Panc1 (cell line): ENCODE results near the gene RPS19BP1.

Experiments used
- POLR2AphosphoS5 ChIP-seq: IDR thresholded peaks from 2 replicates; pipeline ENCODE4 v1.6.1; 2012; ENCODE audit warnings: mild to moderate bottlenecking, low read depth, low read length, moderate library complexity
- SIN3A ChIP-seq: IDR thresholded peaks from 2 replicates; pipeline ENCODE4 v1.6.1; 2012; ENCODE audit warnings: low read depth, mild to moderate bottlenecking, low read length, moderate library complexity, borderline replicate concordance; ENCODE audit not compliant: insufficient read depth
- TCF7L2 ChIP-seq: IDR thresholded peaks from 2 replicates; pipeline ENCODE4 v1.6.1; 2011; ENCODE audit warnings: mild to moderate bottlenecking, low read depth, low read length, inconsistent platforms
- TF ChIP-seq, protein P1 (sequence below): fragments of 450-650 bp; IDR thresholded peaks from 2 replicates; pipeline ENCODE4 v1.5.1; 2017; ENCODE audit warnings: mild to moderate bottlenecking
- TF ChIP-seq, protein P2 (sequence below), 2 experiments: IDR thresholded peaks; 2 replicates each; pipeline ENCODE4 v1.6.1; 2011 to 2012; ENCODE audit warnings: low read depth in 2 of 2, control low read depth in 1 of 2, low read length in 1 of 2, mild to moderate bottlenecking in 1 of 2, moderate library complexity in 1 of 2; ENCODE audit not compliant: insufficient read depth in 1 of 2

DNA sequence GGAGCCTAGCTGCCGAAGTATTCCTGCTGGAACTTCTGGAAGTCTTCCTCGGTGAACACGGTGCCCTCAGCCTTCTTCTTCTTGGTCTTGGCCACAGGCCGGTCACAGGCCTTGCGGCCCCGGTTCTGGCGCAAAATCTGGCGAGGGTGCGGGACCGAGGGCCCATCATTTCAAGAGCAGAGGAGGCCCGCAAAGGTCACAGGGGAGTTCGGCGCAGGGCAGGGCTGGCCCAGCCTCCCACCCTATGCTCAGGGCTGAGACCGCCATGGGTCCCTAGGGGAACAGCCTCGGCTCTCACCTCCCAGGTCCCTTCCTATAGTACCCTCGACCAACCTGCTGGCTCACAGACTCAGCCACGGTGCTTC, 3.1 kb downstream of the RPS19BP1 start:
- TF ChIP-seq, protein P1, sequence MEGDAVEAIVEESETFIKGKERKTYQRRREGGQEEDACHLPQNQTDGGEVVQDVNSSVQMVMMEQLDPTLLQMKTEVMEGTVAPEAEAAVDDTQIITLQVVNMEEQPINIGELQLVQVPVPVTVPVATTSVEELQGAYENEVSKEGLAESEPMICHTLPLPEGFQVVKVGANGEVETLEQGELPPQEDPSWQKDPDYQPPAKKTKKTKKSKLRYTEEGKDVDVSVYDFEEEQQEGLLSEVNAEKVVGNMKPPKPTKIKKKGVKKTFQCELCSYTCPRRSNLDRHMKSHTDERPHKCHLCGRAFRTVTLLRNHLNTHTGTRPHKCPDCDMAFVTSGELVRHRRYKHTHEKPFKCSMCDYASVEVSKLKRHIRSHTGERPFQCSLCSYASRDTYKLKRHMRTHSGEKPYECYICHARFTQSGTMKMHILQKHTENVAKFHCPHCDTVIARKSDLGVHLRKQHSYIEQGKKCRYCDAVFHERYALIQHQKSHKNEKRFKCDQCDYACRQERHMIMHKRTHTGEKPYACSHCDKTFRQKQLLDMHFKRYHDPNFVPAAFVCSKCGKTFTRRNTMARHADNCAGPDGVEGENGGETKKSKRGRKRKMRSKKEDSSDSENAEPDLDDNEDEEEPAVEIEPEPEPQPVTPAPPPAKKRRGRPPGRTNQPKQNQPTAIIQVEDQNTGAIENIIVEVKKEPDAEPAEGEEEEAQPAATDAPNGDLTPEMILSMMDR: peak; percentile 69
- TF ChIP-seq, protein P2, sequence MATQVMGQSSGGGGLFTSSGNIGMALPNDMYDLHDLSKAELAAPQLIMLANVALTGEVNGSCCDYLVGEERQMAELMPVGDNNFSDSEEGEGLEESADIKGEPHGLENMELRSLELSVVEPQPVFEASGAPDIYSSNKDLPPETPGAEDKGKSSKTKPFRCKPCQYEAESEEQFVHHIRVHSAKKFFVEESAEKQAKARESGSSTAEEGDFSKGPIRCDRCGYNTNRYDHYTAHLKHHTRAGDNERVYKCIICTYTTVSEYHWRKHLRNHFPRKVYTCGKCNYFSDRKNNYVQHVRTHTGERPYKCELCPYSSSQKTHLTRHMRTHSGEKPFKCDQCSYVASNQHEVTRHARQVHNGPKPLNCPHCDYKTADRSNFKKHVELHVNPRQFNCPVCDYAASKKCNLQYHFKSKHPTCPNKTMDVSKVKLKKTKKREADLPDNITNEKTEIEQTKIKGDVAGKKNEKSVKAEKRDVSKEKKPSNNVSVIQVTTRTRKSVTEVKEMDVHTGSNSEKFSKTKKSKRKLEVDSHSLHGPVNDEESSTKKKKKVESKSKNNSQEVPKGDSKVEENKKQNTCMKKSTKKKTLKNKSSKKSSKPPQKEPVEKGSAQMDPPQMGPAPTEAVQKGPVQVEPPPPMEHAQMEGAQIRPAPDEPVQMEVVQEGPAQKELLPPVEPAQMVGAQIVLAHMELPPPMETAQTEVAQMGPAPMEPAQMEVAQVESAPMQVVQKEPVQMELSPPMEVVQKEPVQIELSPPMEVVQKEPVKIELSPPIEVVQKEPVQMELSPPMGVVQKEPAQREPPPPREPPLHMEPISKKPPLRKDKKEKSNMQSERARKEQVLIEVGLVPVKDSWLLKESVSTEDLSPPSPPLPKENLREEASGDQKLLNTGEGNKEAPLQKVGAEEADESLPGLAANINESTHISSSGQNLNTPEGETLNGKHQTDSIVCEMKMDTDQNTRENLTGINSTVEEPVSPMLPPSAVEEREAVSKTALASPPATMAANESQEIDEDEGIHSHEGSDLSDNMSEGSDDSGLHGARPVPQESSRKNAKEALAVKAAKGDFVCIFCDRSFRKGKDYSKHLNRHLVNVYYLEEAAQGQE (IDR thresholded peaks at IDR 0.05; ENCODE audit: insufficient read depth in 1 of 2, low read depth in 2 of 2, low read length in 1 of 2): no peak
- TF ChIP-seq POLR2AphosphoS5 (no peak), TCF7L2 (no peak), SIN3A (no peak)
